Measurements from ENCODE around the gene TYRO3.

GRCh38 chr15:41530363-41530956, 28.6 kb upstream of the TYRO3 start:
- TF ChIP-seq POLR2A (IDR thresholded peaks at IDR 0.05) (no peak), CTCF (IDR thresholded peaks at IDR 0.05) (no peak)

All from vagina (tissue), 2 donors.